GM21367 (cell line): ENCODE data around the gene ACOT6.
"Not testable (repeated sequence)": the region's sequence is repeated elsewhere in the genome, so short reads cannot be mapped to it uniquely, and the experiment has no call there.

ENCODE experiments used
- ATAC-seq: cut with Tn5 transposase; IDR thresholded peaks from one replicate; pipeline ENCODE4 v1.9.1; 2021; ENCODE audit not compliant: unreplicated experiment

The ACOT6 gene

GRCh38 chr14:73594491-73594890, 17.8 kb upstream of the ACOT6 start:
- no peak for ATAC-seq

- ATAC-seq: no peak
Observed at GRCh38 chr14:73599499-73599898, 12.8 kb upstream of the ACOT6 start.

GRCh38 chr14:73602994-73603393, 9.3 kb upstream of the ACOT6 start:
- ATAC-seq: no peak

- no peak for ATAC-seq
Observed at GRCh38 chr14:73606271-73606670, 6.0 kb upstream of the ACOT6 start.

GRCh38 chr14:73607241-73607640, 5.1 kb upstream of the ACOT6 start:
- ATAC-seq: no peak

- ATAC-seq: no peak
Observed at GRCh38 chr14:73610687-73611086, 1.6 kb upstream of the ACOT6 start.

- no peak for ATAC-seq
Observed at GRCh38 chr14:73613046-73613383, 698 bp downstream of the ACOT6 start.

GRCh38 chr14:73613419-73613963, 1.2 kb downstream of the ACOT6 start:
- ATAC-seq: no peak

GRCh38 chr14:73616831-73617230, 4.5 kb downstream of the ACOT6 start:
- ATAC-seq: no peak

GRCh38 chr14:73619524-73619923, 7.2 kb downstream of the ACOT6 start:
- no peak for ATAC-seq

- ATAC-seq: no peak
Observed at GRCh38 chr14:73620268-73620667, 8.0 kb downstream of the ACOT6 start.

- ATAC-seq: no peak
Observed at GRCh38 chr14:73623504-73624054, 11.3 kb downstream of the ACOT6 start.

GRCh38 chr14:73625706-73626105, 13.4 kb downstream of the ACOT6 start:
- no peak for ATAC-seq

- ATAC-seq: no peak
Observed at GRCh38 chr14:73627151-73627558, 14.8 kb downstream of the ACOT6 start.

- ATAC-seq: no peak
Observed at GRCh38 chr14:73630009-73630780, 17.9 kb downstream of the ACOT6 start.

- ATAC-seq: no peak
Observed at GRCh38 chr14:73633116-73634010, 21.0 kb downstream of the ACOT6 start.

GRCh38 chr14:73634011-73634833, 21.9 kb downstream of the ACOT6 start:
- no peak for ATAC-seq

GRCh38 chr14:73636355-73636754, 24.0 kb downstream of the ACOT6 start:
- ATAC-seq: not testable (repeated sequence)

GRCh38 chr14:73637830-73638229, 25.5 kb downstream of the ACOT6 start:
- ATAC-seq: no peak

- no peak for ATAC-seq
Observed at GRCh38 chr14:73640796-73641365, 28.6 kb downstream of the ACOT6 start.
